H9 (cell line): ENCODE data around the gene NAIF1. TPM values are rescaled to one million over a fixed set of nuclear protein-coding genes. Genes with fewer than 3 reads are reported as not detected.

Experiments
- DNase-seq: peaks from one replicate; pipeline ENCODE4 v3.0.0-alpha.2; 2017
- H2AFZ ChIP-seq: one replicate; pipeline ENCODE4 v1.6.1; 2013; ENCODE audit warnings: mild to moderate bottlenecking, low read length, control low read depth, moderate library complexity
- H2AK5ac ChIP-seq: 2 replicates; pipeline ENCODE4 v1.6.1; 2013; ENCODE audit warnings: low read length, control low read depth, mixed read lengths; ENCODE audit not compliant: insufficient read length
- H2BK120ac ChIP-seq: one replicate; pipeline ENCODE4 v1.6.1; 2013; ENCODE audit warnings: low read depth, mild to moderate bottlenecking, low read length, control low read depth, inconsistent platforms; ENCODE audit not compliant: poor library complexity, severe bottlenecking
- H2BK12ac ChIP-seq: 2 replicates; pipeline ENCODE4 v1.6.1; 2013; ENCODE audit warnings: low read length, control low read depth, mixed read lengths, low read depth; ENCODE audit not compliant: insufficient read length
- H2BK15ac ChIP-seq: 2 replicates; pipeline ENCODE4 v1.6.1; 2013; ENCODE audit warnings: low read depth, low read length, control low read depth
- H2BK20ac ChIP-seq: one replicate; pipeline ENCODE4 v1.6.1; 2013; ENCODE audit warnings: low read depth, mild to moderate bottlenecking, low read length, control low read depth, inconsistent platforms; ENCODE audit not compliant: poor library complexity, severe bottlenecking
- H2BK5ac ChIP-seq: 2 replicates; pipeline ENCODE4 v1.6.1; 2013; ENCODE audit warnings: low read length, control low read depth, mixed read lengths; ENCODE audit not compliant: insufficient read length
- H3K14ac ChIP-seq: 2 replicates; pipeline ENCODE4 v1.6.1; 2013; ENCODE audit warnings: low read length, control low read depth; ENCODE audit not compliant: insufficient read depth
- H3K18ac ChIP-seq: 2 replicates; pipeline ENCODE4 v1.6.1; 2013; ENCODE audit warnings: low read depth, mild to moderate bottlenecking, mixed read lengths, low read length, control low read depth; ENCODE audit not compliant: insufficient read length
- H3K23ac ChIP-seq: 2 replicates; pipeline ENCODE4 v1.6.1; 2013; ENCODE audit warnings: low read length, control low read depth, mixed read lengths, low read depth; ENCODE audit not compliant: insufficient read length
- H3K23me2 ChIP-seq: 2 replicates; pipeline ENCODE4 v1.6.1; 2013; ENCODE audit warnings: low read depth, mild to moderate bottlenecking, mixed read lengths, low read length, control low read depth; ENCODE audit not compliant: insufficient read length, poor library complexity, severe bottlenecking
- H3K27ac ChIP-seq: 2 replicates; pipeline ENCODE4 v1.5.1; 2013; ENCODE audit warnings: low read length, control low read depth, mixed read lengths, low read depth; ENCODE audit not compliant: insufficient read length
- H3K27me3 ChIP-seq: 2 replicates; pipeline ENCODE4 v1.6.1; 2013; ENCODE audit warnings: low read length, control low read depth, inconsistent platforms; ENCODE audit not compliant: insufficient read depth
- H3K4ac ChIP-seq: 2 replicates; pipeline ENCODE4 v1.6.1; 2013; ENCODE audit warnings: low read depth, mild to moderate bottlenecking, control low read depth, inconsistent platforms, low read length, moderate library complexity
- H3K4me1 ChIP-seq: 2 replicates; pipeline ENCODE4 v1.6.1; 2013; ENCODE audit warnings: low read length, control low read depth, inconsistent platforms; ENCODE audit not compliant: insufficient read depth
- H3K4me2 ChIP-seq: 2 replicates; pipeline ENCODE4 v1.6.1; 2013; ENCODE audit warnings: low read length, control low read depth, mixed read lengths; ENCODE audit not compliant: insufficient read length, insufficient read depth
- H3K56ac ChIP-seq: 2 replicates; pipeline ENCODE4 v1.6.1; 2013; ENCODE audit warnings: low read depth, mild to moderate bottlenecking, mixed read lengths, low read length, control low read depth; ENCODE audit not compliant: insufficient read length
- H3K79me1 ChIP-seq: 2 replicates; pipeline ENCODE4 v1.6.1; 2013; ENCODE audit warnings: low read depth, mild to moderate bottlenecking, moderate library complexity, low read length, control low read depth, inconsistent platforms; ENCODE audit not compliant: insufficient read depth, poor library complexity, severe bottlenecking
- H3K79me2 ChIP-seq: 2 replicates; pipeline ENCODE4 v1.6.1; 2013; ENCODE audit warnings: low read length, control low read depth, inconsistent platforms; ENCODE audit not compliant: insufficient read depth
- H3K9ac ChIP-seq: 2 replicates; pipeline ENCODE4 v1.6.1; 2013; ENCODE audit warnings: low read length, control low read depth, mixed read lengths; ENCODE audit not compliant: insufficient read length; ENCODE audit errors: extremely low read depth
- H3K9me3 ChIP-seq: one replicate; pipeline ENCODE4 v1.6.1; 2013; ENCODE audit warnings: low read depth, low read length, inconsistent platforms; ENCODE audit not compliant: control insufficient read depth
- H3T11ph ChIP-seq: one replicate; pipeline ENCODE4 v1.6.1; 2013; ENCODE audit warnings: mild to moderate bottlenecking, low read length, control low read depth, inconsistent platforms
- H4K20me1 ChIP-seq: one replicate; pipeline ENCODE4 v1.6.1; 2013; ENCODE audit not compliant: control insufficient read depth, insufficient read length, insufficient read depth
- H4K5ac ChIP-seq: 2 replicates; pipeline ENCODE4 v1.6.1; 2013; ENCODE audit warnings: low read depth, mild to moderate bottlenecking, mixed read lengths, low read length, control low read depth; ENCODE audit not compliant: insufficient read length
- H4K8ac ChIP-seq: replicated peaks from 2 replicates; pipeline ENCODE4 v1.6.1; 2013; ENCODE audit warnings: low read length, control low read depth, mixed read lengths, low read depth; ENCODE audit not compliant: insufficient read length
- H4K91ac ChIP-seq: 2 replicates; pipeline ENCODE4 v1.6.1; 2013; ENCODE audit warnings: low read depth, mild to moderate bottlenecking, moderate library complexity, mixed read lengths, low read length, control low read depth; ENCODE audit not compliant: insufficient read length
- H3K27ac Mint-ChIP-seq, 3 experiments: 2 replicates in 2 of 3; 3 replicates in 1 of 3; pipeline ENCODE4 v1.8.0; 2020 to 2021; ENCODE audit warnings: mixed read lengths in 3 of 3, mild to moderate bottlenecking in 1 of 3, moderate library complexity in 1 of 3
- H3K27me3 Mint-ChIP-seq: 2 replicates; pipeline ENCODE4 v1.8.0; 2021; ENCODE audit warnings: low read depth, mild to moderate bottlenecking, moderate library complexity, mixed read lengths
- H3K36me3 Mint-ChIP-seq, 3 experiments: 2 replicates in 2 of 3; 3 replicates in 1 of 3; pipeline ENCODE4 v1.8.0; 2020 to 2021; ENCODE audit warnings: low read depth in 3 of 3, mixed read lengths in 3 of 3; ENCODE audit not compliant: insufficient read depth in 1 of 3
- H3K4me1 Mint-ChIP-seq, 2 experiments: 2 replicates each; pipeline ENCODE4 v1.8.0; 2020; ENCODE audit warnings: mixed read lengths in 2 of 2
- H3K4me3 Mint-ChIP-seq, 2 experiments: 2 replicates in 1 of 2; 3 replicates in 1 of 2; pipeline ENCODE4 v1.8.0; 2020 to 2021; ENCODE audit warnings: mild to moderate bottlenecking in 2 of 2, mixed read lengths in 2 of 2, moderate library complexity in 1 of 2
- H3K9me3 Mint-ChIP-seq, 2 experiments: 2 replicates in 1 of 2; 3 replicates in 1 of 2; pipeline ENCODE4 v1.8.0; 2020; ENCODE audit warnings: mild to moderate bottlenecking in 2 of 2, mixed read lengths in 2 of 2, moderate library complexity in 1 of 2
- CTCF ChIP-seq: fragments of 200-600 bp; sonication (generic); conservative IDR thresholded peaks from 3 replicates; pipeline ENCODE4 v1.8.0; 2021; ENCODE audit warnings: antibody characterized with exemption, mild to moderate bottlenecking
- WGBS: extraction: QIAGEN DNeasy Blood & Tissue Kit; methylation state at CpG from one replicate; pipeline ENCODE4 v1.1.7; 2013; ENCODE audit warnings: missing lambda C conversion rate, low lambda C conversion rate, mixed read lengths; ENCODE audit not compliant: insufficient read length; ENCODE audit errors: extremely low coverage; 5-methylcytosine and 5-hydroxymethylcytosine counted together
- total RNA-seq: library from RNA; stranded (reverse); gene quantifications from 2 replicates; pipeline ENCODE4 v1.2.1, GENCODE V29; 2021

NAIF1 gene
- total RNA-seq, 1 experiment from 2014 or later = 6.3 TPM

GRCh38 chr9:128087262-128087661 lies 20.1 kb upstream of the NAIF1 start:
- WGBS = no CpG with 5 or more reads among the region's 10 CpGs
- peaks cover 8% of the 10 kb centered on the region for H3K79me1 ChIP-seq
- H3T11ph ChIP-seq = no peak overlapping the region
- no peak overlapping the region for H3K9ac ChIP-seq
- no peak overlapping the region for H2BK5ac ChIP-seq
- Mint-ChIP-seq H3K36me3 (peaks cover 0 to 5% (median 3%) of the 10 kb centered on the region in 3 experiments; a peak in 4 of 7 replicates), H3K9me3 (no peaks in the 10 kb centered on the region), H3K4me3 (no peak overlapping the region), H3K4me1 (peaks cover 15 to 24% of the 10 kb centered on the region in 2 experiments), H3K27ac (0 out of 7 replicates have a peak overlapping the region, but pooled peaks of 1 of the 3 experiments have one; percentile 19), H3K27me3 (no peaks in the 10 kb centered on the region)
- H4K8ac ChIP-seq = no peak overlapping the region
- no peaks in the 10 kb centered on the region for H3K4me1 ChIP-seq
- H3K14ac ChIP-seq = no peak overlapping the region
- H3K18ac ChIP-seq = no peak overlapping the region
- no peak overlapping the region for H2BK12ac ChIP-seq
- TF ChIP-seq CTCF = no peak
- no peak overlapping the region for H4K5ac ChIP-seq
- H3K27me3 ChIP-seq = no peaks in the 10 kb centered on the region
- no peaks in the 10 kb centered on the region; the same call in 1 of the 2 replicates for H3K79me2 ChIP-seq
- H3K9me3 ChIP-seq = no peaks in the 10 kb centered on the region
- no peak overlapping the region for H3K56ac ChIP-seq
- no peak overlapping the region for H2AK5ac ChIP-seq
- H3K23me2 ChIP-seq = no peaks in the 10 kb centered on the region
- no peak overlapping the region for H2BK120ac ChIP-seq
- no peak overlapping the region for H2BK20ac ChIP-seq
- DNase-seq = no peak
- H4K91ac ChIP-seq = no peak overlapping the region
- H2BK15ac ChIP-seq = no peak overlapping the region
- H4K20me1 ChIP-seq = no peaks in the 10 kb centered on the region
- no peak overlapping the region for H3K4ac ChIP-seq
- no peak overlapping the region for H3K4me2 ChIP-seq
- no peak overlapping the region for H2AFZ ChIP-seq
- H3K27ac ChIP-seq = no peak overlapping the region
- H3K23ac ChIP-seq = no peak overlapping the region
